GM18502 (cell line): ENCODE results near the gene BRINP3.

ENCODE experiments used
- ATAC-seq: cut with Tn5 transposase; IDR thresholded peaks from one replicate; pipeline ENCODE4 v1.9.1; 2021; ENCODE audit warnings: mild to moderate bottlenecking; ENCODE audit not compliant: unreplicated experiment, poor library complexity

Gene BRINP3

DNA sequence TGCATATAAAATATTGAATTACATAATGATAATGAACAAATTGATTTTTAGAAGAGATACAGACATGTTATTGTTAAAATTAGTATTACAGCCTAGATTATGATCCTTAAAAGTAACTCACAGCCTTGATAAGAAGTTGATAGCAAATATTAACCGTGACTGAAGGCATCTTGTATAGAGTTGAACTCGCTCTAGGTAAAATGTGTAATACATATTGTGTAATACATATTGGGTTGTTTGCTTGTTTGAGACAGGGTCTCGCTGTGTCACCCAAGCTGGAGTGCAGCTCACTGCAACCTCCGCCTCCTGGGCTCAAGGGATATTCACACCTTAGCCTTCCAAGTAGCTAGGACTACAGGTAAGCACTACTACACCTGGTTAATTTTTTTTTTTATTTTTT, 269.9 kb downstream of the BRINP3 start:
- ATAC-seq = no peak

DNA sequence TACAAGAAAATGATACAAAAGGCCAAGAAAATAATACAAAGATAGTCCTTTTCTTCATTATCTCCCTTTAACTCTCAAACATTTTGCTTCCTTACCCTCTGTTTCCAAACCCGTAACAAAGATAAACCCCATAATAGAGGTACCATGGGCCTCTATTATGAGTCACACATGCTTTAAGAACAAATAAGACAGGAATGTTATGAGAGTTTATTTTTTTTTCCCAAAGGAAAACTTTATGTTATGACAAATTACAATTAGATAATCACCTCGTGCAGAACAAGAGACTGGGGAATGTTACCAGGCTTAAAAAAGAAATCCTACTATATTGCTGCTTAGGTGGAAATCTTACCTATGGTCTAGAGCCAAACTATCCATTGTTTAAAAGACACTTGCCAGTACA, 272.0 kb downstream of the BRINP3 start:
- ATAC-seq = no peak

- no peak for ATAC-seq
Observed at GRCh38 chr1:190196020-190196419, 281.6 kb downstream of the BRINP3 start.

DNA sequence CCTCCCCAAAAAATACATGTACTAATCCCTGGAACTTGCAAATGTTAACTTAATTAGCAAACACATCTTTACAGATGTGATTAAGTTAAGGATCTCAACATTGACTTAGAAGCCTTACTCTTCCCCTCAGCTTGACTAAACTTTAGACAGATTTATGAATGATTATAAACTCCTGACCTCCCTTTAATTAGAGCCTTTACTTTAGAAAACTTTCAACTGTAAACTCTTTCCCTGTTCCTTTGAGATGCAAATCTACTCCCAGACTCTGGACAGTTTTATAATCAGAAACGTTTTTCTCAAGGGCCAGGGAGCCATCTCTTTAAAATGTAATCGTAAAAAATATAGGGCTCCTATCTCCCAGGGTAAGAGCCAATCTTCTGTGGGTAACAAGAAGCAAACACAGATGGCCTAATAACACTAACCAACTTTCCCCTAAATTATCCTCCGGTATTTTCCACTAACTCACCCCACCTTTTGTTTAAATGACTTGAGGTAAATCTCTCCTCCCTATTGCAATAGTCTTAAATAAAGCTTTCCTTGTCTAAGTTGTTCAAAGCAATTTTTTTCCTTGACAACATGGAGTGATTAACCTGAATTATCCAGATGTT, 284.1 kb downstream of the BRINP3 start:
- ATAC-seq = no peak

DNA sequence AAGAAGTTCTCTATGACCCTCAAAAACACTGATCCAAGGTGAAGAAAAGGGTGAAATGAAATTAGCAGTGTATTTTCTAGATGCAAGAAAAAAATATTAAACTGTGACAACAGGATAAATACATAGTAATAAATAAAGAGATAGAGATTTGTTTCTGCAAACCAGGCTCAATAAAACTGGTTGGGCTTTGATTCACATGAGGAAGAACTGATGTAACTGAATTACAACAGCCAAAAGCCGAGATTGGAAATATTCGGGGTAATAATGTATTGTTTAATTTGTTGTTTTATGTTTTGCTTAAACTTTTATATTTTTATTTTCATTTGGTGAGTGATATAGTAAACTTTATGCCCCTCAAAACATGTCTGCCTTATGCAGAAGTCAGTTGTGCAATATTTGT, 285.0 kb downstream of the BRINP3 start:
- no peak for ATAC-seq

GRCh38 chr1:190183588-190183987, 294.1 kb downstream of the BRINP3 start:
- ATAC-seq = no peak

DNA sequence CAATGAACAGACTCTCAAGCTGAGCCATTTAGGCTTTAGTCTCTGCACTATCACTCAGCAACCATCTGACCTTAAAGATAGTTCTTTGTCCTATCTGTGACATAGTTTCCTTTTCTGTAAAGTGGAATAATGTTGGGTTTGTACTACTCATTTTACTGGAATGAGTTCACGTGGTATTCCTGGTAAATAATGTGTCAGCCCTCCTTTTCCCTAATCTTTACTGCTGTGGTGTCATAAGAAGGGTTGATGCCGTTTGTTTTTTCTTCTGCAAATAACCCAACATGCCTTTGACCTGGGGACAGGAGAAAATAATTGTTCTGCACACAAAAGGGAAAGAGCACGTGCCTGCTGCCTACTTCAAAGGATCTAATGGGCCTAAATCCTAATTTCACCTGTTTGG, 297.8 kb downstream of the BRINP3 start:
- no peak for ATAC-seq

- ATAC-seq = no peak
Observed at GRCh38 chr1:190178827-190179226, 298.8 kb downstream of the BRINP3 start.

- no peak for ATAC-seq
Observed at GRCh38 chr1:190177555-190177954, 300.1 kb downstream of the BRINP3 start.

DNA sequence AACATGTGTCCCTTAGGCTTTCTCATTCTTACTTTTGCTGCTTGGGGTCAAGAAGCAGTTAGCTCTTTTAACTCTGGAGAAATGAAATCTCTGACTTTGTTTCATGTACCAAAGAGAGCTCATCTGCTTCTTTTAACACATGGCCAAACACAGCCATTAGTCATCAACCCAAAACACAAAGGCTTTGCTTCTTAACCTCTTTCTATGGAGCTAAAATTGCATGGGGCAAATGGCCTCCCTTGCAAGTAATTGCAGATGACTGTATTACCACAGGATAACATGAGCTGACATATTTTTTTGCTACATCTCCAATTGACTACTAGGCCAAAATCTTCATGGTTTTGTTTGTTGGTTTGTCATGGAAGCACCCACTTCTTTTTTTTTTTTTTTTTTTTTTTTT, 300.9 kb downstream of the BRINP3 start:
- ATAC-seq = no peak

DNA sequence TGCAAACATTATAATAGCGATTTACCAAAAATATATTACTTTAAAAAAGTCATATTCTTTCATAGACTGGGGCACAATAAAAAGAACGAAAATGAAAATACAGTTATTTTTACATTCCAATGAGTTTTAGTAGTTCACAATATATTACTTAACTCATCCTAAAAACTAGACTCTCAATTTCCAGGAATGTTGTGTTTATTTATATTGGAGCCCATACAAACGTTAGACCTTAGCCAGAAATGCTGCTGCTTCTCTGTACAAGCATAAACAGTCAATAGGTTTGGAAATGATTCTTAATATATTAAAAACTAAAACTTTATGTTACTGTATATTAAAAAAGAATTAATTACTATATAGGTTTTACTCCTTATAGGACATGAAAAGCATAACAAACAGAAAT, 302.3 kb downstream of the BRINP3 start:
- ATAC-seq = no peak

GRCh38 chr1:190172651-190173430, 304.8 kb downstream of the BRINP3 start:
- no peak for ATAC-seq

DNA sequence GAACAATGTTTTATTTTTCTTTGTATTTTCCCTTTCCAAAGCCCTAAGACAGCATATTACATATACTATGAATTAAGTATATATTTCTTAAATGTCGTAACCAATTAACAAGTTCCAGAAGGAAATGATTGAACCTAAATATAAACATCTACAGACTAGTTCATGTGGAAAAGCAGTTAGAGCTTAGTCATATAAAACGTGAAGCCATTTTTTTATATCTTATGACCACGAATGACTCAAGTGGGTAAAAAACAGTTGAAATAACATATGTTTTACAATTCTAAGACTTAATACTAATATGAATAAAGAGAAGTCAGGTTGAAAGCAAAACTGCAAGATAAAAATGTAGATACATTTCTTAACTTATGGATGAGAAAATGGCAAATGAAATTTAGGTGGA, 307.3 kb downstream of the BRINP3 start:
- ATAC-seq = no peak

DNA sequence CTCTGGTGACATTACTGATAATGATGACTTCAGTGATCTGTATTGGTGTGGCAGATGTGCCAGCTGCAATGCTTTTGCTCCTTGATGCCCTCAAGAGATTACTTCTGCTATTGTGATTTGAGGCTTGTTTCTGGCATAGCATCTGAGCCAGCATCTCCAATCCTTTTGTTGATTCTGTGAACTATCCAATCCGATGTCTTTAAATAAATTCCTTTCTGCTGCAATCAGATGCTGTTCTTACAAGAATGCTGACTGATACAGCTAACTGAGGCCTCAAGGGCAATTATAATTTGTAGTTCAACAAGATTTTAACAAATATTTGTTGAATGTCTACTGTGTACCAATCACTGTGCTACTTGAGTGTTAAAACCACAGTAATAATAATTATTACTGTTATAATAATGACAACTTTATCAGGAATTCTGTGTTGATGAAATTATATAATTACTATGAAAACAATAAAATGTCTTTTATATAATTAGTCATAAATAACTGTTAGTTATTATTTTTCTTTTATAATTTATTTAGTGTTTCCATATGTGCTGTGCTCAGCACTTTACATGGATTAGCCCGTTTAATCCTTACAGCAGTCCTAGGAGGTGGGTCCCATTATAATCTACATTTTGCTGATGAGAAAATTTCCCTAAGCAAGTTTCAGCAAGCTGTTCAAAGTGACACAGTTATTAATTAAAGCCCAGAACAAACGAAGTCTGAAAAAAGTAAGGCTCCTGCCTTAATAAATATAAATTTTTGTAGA, 308.2 kb downstream of the BRINP3 start:
- no peak for ATAC-seq

DNA sequence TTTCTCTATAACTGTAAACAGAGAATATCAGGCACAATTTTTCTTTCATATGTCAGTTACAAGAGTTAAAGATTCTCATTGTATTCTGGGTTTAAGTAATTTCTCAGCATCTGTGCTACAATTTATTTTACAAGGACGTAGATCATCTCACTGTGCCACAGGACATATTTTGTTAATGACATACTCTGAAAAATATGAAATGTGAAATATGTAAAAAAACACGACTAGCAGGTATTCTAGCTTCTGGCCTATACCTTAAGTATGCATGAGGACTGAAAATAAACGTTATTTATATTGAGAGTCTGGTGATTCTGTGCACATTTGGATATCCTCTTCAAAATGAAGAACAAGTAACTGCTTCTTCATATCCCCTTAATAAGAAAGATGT, 308.8 kb downstream of the BRINP3 start:
- ATAC-seq = no peak

DNA sequence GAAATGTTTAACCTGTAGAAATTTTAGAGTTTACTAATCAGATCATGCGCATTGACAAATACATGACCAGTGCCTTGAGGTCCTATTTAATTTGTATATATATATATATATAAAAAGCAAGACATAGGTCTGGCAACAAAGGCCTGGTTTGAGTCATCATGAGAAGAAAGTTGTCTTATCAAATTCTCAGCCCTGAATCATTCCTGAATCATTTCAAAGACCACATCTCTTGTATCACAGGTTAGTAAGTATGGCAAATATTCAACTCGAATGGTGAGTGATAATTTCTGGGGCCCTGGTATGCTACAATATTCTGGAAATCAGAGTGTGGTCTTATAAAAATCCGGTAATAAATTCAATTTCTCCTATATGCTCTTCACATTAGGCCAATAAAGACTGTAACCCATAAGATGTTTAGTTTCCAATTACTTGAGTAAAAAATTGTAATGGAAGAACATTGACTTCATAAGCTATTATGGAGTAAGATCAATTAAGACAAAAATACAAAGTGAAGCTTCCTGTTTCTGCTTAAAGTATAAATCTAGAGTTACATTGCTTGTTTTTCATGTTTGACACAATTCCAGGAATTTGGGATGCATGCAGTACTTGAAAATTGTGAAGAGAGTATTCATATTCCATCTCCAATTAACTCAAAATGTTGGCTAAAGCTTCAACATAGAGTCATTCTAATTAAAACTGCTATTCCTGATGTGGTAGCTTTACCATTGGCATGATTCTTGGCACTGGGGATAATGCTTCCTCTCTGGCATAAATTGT, 309.4 kb downstream of the BRINP3 start:
- no peak for ATAC-seq

GRCh38 chr1:190159146-190159545, 318.5 kb downstream of the BRINP3 start:
- ATAC-seq = no peak

GRCh38 chr1:190154744-190155143, 322.9 kb downstream of the BRINP3 start:
- ATAC-seq = no peak

GRCh38 chr1:190147616-190148015, 330.0 kb downstream of the BRINP3 start:
- no peak for ATAC-seq

DNA sequence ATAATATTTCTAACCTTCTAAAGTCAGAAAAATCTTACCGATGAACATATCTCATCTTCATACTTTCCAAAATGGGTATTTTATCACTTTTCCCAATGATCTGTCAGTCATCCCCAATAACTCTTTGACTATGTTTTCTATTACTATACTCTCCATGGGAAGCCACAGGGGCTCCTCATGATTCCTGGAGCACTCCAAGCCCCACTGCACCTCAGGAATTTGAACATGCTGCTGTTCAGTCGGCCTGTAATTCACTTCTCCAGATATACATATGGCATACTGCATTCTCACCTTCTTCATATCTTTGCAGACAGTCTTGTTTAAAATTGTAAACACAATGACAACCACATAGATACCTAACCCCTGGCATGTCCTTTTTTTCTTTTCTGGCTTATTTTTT, 333.0 kb downstream of the BRINP3 start:
- no peak for ATAC-seq

- no peak for ATAC-seq
Observed at GRCh38 chr1:190140644-190141043, 337.0 kb downstream of the BRINP3 start.
